ENCODE measurements around the gene SLC25A21.
"Not testable (repeated sequence)": the region's sequence is repeated elsewhere in the genome, so short reads cannot be mapped to it uniquely, and the experiment has no call there.

The SLC25A21 gene

DNA sequence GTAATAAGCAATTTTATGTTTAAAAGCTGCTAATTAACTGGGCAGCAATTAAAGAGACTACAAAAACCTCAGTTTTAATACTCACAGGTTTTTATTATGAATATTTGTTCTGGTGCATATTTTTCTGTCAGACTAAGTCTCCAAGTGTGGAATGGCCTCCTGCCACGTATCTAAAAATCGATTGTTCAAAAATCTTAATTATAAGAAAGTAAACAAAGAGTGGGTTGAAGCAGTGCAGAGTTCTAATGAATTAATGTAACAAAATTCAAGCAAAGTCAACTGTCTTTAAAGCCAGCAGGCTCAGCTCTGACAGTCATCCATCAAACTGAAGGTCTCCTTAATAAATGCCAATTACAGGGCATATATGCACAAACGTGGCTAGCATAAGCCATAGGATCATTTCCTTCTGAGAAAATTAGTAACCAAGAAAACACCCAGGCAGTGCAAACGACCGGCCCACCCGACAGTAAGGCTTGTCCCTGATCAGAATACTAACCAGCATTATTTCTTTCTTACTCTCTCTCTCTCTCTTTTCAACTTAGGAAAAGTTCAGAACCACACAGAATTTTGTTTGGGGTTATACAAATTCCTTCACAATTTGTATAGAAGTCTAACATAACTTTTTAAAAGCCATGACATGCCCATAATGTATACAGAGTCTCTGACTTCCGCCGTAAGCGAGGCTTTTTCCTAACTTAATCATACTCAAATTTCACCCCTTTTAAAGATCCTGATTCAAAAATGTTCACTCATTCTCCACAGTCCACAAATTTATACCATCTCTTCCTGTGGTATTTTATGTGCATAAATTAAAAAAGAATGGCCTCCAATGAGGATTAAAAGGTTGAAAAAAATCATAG lies 83.8 kb downstream of the SLC25A21 start:
- DNase-seq (ENCODE audit: low spot score): no peak

DNA sequence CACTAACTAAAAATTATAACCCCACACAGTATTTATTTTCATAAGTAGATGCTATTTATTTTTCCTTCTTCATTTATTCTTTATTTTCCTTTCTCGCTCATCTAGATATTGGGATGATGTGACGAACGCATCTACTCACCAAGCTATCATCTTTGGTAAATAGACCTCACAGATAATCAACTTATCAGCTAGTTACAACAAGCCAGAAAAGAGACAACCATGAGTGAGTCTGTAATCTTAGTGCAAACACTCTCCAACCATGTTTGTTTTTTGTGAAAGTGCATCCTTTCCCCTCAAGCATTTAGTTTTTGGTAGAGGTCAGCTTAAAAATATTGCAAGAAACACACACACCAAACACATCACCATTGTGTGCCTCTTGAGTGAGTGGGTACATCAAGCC lies 84.9 kb downstream of the SLC25A21 start:
- no peak for DNase-seq (ENCODE audit: low spot score)

DNA sequence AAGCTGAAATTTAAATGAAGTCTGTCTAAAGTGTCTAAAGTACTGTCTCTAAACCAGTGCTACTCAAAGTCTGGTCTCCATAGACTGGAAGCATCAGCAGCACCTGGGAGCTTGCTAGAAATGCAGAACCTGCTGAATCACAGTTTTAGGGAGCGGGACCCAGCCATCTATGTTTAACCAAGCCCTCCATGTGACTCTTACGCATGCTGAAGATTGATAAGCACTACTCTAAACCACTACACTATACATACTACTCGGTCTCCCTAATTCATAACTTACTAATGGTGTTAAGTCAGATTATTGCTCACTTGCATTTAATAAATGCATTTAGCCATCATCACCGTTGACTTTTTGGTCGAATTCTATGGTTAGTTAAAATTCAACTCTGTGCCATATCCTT lies 88.8 kb downstream of the SLC25A21 start:
- no peak for DNase-seq (ENCODE audit: low spot score)

DNA sequence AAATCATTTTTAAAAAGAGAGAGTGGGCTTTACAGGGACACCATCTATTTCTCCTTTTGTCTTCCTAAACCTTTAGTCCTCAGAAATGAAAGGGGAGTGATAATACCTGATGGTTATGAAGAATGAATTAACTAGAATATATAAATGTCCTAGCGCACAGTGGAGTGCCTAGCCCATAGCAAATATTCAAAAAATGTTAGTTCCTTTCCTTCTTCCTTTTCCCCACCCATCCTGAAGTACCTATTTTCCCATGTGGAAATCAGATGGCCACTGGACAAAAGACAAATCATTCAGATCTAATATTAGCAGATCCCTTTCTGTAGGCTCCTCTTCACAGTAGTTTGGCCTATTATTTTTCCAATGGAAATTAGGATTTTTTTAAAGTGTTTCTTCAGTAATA lies 90.0 kb downstream of the SLC25A21 start:
- no peak for DNase-seq (ENCODE audit: low spot score)

DNA sequence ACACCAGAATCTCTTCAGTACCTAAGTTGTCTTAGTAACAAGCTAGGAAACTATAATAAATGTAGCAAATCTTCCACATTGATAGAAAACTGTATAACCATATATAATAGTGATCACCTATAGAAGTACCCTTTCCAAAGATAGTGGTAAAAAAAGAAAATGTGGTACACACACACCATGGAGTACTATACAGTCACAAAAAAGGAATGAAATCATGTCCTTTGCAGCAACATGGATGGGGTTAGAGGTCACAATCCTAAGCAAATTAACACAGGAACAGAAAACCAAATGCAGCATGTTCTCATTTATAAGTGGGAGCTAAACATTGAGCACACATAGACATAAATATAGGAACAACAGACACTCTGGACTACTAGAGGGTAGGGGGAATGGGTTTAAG lies 90.5 kb downstream of the SLC25A21 start:
- no peak for DNase-seq (ENCODE audit: low spot score)

DNA sequence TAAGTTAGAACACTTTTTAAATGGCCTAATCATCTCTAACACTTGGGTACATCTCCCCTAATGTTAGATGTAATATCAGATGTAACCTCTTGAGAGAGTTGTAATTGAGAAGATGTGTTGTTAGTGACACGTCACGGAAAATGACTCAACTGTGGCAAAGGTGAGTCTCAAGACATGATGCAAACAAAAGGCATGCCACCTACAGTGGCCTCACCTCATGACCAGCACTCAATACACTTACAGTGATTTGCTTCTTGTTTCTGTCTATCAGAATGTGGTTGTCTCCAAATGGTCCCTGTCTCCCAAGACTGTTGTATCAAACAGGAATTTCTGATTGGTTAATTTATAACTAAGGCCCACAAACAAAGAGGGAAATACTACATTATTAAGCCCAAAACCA lies 91.2 kb downstream of the SLC25A21 start:
- no peak for DNase-seq (ENCODE audit: low spot score)

DNA sequence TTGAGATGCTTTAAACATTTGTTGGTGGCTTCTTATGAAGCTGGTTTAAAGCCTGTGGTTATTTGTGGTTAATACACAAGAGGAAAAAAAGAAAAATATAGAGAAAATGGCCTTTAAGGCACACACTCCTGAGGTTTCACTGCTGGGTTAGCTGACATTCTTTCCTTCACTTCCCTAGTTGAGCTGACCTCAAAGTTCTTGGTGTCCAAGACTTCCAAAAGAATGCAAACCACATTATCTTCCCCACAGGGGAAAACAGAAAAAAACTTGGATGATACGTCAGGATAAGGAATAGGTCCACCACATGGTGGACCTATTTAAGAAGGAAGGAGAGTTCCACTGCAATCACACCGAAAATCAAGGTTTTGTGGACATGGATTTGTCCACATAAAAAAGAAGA lies 94.3 kb downstream of the SLC25A21 start:
- DNase-seq (ENCODE audit: low spot score): no peak

DNA sequence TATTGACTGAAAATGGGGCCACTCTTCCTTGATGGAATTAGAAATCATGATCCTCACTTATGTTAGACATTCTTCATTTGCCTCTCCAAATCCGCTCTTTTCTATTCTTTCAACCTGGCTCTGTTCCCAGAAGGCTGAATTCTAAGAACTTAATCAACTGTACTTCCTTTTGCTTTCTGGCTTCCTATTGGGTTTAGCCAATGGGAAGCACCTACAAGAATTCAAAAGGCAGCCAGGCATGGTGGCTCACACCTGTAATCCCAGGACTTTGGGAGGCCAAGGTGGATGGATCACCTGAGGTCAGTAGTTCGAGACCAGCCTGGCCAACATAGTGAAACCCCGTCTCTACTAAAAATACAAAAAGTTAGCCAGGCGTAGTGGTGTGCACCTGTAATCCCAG lies 98.1 kb downstream of the SLC25A21 start:
- DNase-seq (ENCODE audit: low spot score): not testable (repeated sequence)

DNA sequence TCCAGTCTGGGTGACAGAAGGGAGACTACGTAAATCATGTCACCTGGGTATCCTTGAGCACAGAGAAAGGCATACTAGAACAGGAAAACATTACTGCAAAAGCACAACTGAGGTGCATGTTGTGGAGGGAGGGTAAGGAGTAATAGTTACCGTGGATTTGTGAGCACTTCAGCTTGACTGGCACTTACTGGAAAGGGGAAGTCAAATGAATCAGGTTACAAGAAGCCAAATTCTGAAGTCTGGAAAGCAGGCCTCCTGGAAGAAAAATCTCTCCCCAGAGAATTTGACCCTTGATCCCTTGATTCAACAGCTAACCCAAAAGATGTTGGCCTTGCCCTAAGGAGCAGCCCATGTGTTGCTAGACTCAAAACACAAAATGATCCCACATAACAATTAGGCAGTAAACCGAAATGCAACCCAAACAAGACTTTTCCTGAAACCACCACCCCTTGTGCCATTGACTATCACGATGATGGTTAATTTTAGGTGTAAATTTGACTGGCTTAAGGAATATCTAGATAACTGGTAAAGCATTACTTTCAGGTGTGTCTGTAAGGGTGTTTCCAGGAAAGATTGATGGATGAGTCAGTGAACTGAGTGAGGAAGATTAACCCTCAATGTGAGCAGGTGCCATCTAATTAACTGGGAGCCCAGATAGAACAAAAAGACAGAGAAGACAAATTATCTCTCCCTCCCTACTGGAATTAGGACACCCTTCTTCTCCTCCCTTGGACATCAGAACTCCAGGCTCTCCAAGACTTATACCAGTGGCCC lies 108.8 kb downstream of the SLC25A21 start:
- DNase-seq (ENCODE audit: low spot score): no peak

DNA sequence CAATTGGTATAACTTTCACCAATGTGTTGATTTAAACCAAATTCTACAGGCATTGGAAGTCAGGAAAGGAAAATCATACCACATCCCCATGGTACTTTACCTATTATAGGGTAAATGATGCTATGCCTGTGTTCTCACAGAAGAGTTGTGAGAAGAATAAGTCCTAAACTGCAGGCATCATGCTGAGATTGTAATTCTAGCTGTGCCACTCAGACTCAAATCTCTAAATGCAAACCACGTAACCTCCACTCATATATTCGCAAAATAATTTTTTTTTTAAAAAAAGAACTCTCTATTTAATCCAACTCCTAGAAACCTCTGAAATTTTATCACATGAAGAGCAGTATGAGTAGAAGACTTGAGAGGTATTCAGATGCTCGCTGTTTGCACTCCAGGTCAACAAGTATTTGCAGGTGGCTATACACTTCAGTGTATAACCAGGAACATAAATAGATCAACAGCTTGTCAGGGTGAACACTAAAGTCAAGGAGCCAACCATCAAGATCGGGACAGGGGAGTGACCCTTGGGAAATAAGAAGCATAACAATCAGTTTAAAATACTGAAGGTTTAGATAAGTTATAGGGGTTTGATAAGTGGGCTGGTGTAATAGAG lies 110.1 kb downstream of the SLC25A21 start:
- no peak for DNase-seq (ENCODE audit: low spot score)

DNA sequence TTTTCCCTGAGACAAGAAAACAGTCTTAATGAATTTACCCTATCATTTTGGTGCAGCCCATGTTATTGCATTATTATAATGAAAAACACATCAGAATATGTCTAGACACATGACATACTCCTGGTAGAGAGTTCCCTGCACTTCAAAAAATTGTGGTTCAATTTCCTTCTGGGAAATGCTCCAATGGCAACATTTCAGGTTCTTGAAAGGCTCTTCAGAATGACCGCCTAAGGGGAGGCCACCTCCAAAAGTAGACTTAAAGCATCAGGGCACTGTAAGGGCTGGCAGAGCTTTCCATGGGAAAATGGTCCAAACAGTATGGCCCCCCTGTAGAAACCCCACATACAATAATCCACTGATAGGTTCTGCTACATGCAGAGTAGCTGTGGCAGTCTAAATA lies 110.7 kb downstream of the SLC25A21 start:
- DNase-seq (ENCODE audit: low spot score): no peak

DNA sequence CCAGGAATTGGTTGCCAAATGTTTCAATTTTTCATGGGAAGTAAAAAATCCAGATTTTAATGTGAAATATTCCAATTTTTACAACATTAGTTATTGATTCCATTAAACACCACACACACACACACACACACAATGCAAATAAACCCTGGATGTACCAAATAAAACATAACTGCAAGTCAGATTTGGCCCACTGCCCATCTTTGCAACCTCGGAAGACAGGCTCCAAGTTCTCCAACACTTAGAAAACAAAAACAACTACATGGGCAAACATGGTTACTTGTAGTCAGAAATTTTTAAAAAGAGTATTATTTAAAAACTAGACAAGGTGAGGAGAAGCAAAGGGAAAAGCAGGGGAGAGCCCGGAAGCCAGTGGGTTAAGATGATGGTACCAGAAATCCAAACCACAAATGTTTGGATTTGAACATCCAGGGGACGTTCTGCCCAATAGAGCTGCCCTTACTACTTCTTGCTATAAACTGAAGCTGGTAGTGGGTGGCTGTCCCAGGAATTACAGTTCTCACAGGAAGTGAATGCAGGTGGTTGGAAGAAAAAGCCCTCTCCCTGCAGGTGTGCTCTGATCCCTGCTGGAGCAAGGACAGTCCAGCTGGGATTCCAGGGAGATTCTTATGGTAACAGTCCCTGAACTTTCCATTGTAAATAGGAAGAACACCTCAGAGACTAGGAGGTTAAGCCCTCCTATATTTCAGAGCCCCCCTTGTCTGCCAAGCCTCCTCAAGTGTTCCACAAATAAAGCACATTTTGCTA lies 111.7 kb downstream of the SLC25A21 start:
- DNase-seq (ENCODE audit: low spot score): no peak

DNA sequence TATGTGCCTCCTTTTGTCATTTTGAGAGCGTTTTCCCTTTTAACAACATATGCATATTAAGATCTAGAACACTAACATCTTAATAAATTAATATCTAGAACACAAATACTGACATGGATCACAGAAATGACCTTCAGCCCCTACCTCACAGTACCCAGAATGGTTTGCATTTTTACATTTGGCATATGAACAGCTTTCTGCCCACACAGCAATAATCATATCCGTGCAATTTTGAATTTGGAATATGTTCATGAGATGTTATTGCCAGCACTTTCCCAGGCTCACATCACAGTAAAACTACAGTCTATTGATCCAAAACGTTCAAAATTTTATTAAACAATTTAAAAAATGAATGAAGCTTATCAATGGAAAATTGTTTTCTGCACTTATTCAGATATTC lies 114.6 kb downstream of the SLC25A21 start:
- no peak for DNase-seq (ENCODE audit: low spot score)

DNA sequence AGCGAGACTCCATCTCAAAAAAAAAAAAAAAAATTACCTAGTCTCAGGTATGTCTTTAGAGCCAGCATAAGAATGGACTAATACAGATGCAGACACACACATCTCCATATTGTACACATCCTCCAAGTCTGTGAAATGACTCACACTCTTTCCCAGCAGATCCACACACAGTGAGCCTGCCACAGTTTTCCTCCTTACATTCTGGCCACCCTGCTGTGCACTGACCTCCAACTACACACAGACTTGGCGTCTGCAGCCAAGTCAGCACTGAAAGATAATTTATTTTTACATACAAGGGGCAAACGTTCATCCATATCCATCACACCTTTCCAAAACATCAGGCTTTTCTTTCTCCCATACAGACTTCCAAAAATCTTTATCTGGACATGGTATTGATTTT lies 115.9 kb downstream of the SLC25A21 start:
- DNase-seq (ENCODE audit: low spot score): no peak

DNA sequence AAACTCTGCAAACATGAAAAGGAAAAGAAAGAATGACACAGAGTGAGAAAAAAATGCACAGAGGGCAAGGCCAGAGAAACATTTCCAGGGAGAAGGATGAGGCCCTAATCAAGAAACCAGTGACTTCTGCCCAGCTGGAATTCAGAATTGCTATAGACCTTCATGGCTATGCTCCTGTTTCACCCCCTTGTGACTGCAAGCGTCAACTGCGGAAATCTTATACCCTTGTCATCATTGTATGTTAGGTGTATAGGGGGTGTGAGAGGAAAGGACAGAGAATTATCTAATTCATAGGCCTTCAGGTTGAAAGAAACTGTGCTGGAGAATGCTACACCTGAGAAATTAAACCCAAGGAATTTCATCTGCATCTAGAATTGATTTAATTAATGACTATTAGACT lies 117.5 kb downstream of the SLC25A21 start:
- no peak for DNase-seq (ENCODE audit: low spot score)

DNA sequence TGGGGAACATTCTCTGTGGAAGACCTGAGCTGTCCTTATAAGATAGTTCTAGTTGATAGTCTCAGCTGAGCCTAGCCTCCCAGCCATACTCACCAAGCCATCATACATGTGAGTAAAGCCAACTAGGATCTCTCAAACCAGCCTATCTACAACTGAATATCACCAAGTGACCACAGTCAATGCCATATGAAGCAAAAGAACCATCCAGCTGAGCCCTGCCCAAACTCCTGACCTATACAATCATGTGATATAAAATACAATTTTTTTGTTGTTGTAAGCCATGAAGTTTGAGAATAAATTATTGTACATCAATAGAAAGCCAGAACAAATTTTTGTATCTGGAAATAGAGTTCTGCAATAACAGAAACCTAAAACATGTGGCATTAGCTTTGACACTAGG lies 118.3 kb downstream of the SLC25A21 start:
- no peak for DNase-seq (ENCODE audit: low spot score)

DNA sequence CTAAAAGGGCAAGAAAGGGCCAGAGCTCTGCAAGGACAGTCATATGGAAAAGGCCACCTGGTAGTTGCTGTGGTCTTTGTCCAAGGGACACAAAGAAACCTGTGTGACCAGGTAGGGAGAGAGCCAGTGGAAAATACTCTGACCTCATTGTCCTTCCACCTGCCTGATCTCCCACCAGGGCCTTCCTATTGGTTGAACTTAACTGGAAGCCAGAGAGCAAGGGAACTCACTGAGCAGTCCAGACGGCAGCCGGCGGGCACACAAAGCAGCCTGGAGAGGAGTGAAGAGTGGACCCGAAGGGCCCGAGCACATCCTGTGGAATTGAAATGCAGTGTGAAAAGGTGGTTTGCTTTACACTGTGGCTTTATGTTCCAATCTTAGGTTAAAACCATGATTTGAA lies 120.7 kb downstream of the SLC25A21 start:
- DNase-seq (ENCODE audit: low spot score): no peak

DNA sequence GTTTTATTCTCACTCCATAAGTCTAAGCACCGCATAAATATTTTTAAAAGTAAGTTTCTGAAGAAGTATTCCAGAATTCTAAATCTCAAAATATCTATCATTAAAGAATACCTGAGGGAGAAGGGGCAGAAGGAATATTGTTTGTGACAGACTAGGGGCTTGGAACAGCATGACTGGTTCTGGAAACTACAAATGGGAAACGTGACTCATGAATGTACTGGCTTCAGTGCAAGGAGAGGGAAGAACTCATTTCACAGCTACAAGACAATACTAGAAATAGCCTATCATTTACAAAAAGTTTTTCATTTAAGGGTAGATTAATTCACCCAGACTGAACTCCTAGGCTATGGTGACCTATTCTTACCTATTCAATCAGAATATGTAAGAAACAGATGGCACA lies 121.3 kb downstream of the SLC25A21 start:
- DNase-seq (ENCODE audit: low spot score): no peak

DNA sequence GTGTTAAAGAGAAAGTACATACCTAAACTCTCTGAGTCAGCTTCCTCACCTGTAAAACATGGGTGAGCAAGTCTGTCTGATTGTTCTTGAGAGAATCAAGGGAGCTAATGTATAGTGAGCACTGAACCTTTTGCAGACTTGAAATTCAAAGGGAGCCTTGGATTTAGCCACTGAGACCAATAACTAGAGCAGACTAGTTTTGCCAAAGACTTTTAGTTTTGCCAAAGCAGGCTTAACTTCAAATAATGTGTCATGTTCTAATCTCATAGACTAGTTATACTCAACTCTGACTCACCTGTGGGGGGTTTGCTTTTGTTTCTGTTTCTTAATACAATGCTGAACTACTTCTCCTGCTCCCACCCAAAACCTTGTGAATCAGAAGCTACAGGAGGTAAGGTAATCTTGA lies 123.7 kb downstream of the SLC25A21 start:
- DNase-seq (ENCODE audit: low spot score): no peak

DNA sequence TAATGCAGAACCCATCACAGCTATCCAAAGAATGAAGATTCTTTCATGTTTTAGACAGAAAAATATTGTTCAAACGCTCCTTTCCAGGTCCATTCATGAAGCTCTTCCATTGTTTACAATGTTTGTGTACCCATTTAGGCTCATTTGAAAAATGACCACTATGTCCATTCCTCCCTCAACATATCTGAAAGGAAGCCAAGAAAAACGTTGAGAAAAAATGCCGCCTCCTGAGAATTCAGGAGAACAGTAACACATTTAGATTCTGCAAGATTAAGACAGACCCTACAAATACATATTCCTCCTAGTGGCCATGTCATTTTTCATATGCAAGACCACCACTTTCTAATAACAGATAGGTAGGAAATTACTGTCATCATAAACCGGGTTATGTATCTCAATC lies 124.4 kb downstream of the SLC25A21 start:
- DNase-seq (ENCODE audit: low spot score): no peak

DNA sequence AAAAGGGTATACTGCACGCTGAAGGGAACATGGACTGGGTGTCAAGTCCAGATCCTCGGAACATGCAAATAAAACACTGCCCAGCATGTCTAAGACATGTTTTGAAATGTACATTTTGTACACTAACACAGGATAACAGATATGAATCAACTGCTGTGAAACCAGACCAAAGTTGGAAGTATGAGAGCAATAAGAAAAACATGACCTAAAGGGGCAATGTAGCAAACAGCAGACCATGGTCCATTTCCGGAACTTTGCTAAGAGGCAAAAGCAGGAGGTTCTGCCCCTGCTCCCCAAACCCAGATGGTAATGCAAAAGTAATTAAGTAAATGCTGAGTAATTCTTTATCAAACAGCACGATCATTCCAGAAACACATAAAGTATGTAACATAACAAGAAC lies 125.2 kb downstream of the SLC25A21 start:
- DNase-seq (ENCODE audit: low spot score): no peak

DNA sequence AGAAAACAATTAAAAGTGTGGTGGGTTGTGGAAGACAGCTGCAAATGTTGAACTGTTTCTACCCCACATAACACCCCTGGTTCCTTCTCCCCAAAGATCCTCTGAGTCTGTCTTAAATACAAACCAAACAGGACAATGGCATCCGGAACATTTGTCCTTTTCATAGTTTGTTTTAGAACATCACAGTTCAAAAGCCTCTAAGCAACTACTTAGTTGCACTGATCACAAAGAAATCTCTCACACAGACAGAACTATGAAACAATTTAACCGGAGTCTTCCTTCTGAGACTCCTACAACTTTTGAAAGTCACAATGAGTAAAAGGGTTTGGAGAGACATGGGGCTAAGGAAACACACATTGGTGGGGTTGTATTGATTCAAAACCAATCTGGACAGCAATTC lies 125.6 kb downstream of the SLC25A21 start:
- no peak for DNase-seq (ENCODE audit: low spot score)
